ENCODE results near the gene STARD3NL.
"Not testable (repeated sequence)": the region's sequence is repeated elsewhere in the genome, so short reads cannot be mapped to it uniquely, and the experiment has no call there.

Gene STARD3NL

GRCh38 chr7:38215735-38216670 is 38.0 kb downstream of the STARD3NL start:
- FAIRE-seq (peak; percentile 84), DNase-seq (ENCODE audit: insufficient read length, low spot score) (no peak)
- no peak for TF ChIP-seq SPI1 (IDR thresholded peaks at IDR 0.05; ENCODE audit: low read depth, low read length)
- TF ChIP-seq TAF1 (IDR thresholded peaks at IDR 0.05; ENCODE audit: low read depth, low read length) = no peak
- no peak for TF ChIP-seq PAX5 (IDR thresholded peaks at IDR 0.05; ENCODE audit: insufficient read depth, low read length, severe bottlenecking)
- TF ChIP-seq POU2F2 (IDR thresholded peaks at IDR 0.05; ENCODE audit: low read depth, low read length) = no peak
- no peak for TF ChIP-seq POLR2A (IDR thresholded peaks at IDR 0.05; ENCODE audit: low read depth, low read length)
- TF ChIP-seq POLR2AphosphoS5 (IDR thresholded peaks at IDR 0.05; ENCODE audit: low read depth, low read length) = no peak

DNA sequence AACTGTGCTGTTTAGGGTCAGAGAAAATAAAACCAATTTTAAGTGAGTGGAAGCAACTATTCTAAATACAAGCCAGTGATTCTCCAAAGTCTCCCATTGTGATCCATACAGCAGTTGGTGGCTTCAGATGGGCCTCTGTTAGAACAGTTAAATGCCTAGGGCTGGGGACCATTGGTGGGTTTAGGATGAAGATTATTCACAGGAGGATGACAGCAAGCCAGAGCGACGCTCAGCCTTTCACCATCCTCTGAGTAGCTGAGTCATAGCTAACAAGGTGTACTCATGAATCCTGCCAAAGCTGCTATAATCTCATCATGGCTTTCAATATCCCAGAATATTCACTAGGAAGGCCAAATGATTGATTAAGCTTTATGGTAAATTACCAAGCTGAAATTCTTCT is 39.6 kb downstream of the STARD3NL start:
- DNase-seq (ENCODE audit: insufficient read length, low spot score) = no peak
- peak; percentile 28 for FAIRE-seq
- TF ChIP-seq TAF1 (IDR thresholded peaks at IDR 0.05; ENCODE audit: low read depth, low read length) (no peak), PAX5 (IDR thresholded peaks at IDR 0.05; ENCODE audit: insufficient read depth, low read length, severe bottlenecking) (no peak), POLR2A (IDR thresholded peaks at IDR 0.05; ENCODE audit: low read depth, low read length) (no peak), POLR2AphosphoS5 (IDR thresholded peaks at IDR 0.05; ENCODE audit: low read depth, low read length) (no peak), POU2F2 (IDR thresholded peaks at IDR 0.05; ENCODE audit: low read depth, low read length) (no peak), SPI1 (IDR thresholded peaks at IDR 0.05; ENCODE audit: low read depth, low read length) (no peak)

DNA sequence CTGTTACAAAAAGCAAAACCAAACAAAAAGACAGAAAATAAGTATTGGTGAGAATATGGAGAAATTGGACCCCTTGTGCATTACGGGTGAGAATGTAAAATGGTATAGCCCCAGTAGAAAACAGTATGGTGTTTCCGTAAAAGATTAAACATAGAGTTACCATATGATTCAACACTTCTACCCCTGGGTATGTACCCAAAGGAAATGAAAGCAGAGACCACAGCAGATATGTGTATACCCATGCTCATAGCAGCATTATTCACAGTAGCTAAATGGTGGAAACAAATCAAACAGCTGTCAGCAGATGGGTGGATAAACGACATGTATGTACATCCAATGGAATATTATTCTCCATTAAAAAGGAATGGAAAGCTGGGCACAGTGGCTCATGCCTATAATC is 42.4 kb downstream of the STARD3NL start:
- DNase-seq (ENCODE audit: insufficient read length, low spot score) (no peak), FAIRE-seq (peak; percentile 51)
- TF ChIP-seq POU2F2 (IDR thresholded peaks at IDR 0.05; ENCODE audit: low read depth, low read length) = no peak

DNA sequence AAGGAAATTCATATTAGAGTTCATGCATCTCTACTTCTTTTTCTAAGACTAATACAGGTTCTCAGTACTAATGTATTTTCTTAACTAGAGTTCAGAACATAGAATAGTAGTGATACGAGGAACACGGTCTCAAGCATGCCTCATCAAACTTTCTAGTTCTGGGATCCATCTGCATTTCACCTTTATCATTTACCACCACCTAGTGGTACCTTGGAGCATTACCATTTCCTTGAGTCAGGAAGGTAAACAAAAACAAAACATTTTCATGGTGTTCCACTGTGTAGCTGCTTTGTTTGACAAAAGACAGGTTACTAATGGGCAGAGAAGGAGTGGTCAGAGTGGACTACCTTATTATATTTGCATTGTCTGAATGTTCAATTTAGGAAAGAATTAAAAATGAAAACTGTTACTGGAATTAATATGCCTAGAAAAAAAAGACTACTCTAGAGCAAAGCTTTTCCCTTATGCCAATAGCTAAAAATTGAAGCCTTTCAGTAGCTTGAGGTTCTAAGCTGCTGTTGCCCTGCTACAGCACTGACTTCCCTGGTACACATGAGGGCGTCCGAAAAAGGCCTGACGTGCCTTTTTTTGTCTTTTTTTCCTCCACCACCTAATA is 44.5 kb downstream of the STARD3NL start:
- FAIRE-seq (peak; percentile 96), DNase-seq (ENCODE audit: insufficient read length, low spot score) (no peak)
- TF ChIP-seq POLR2A (IDR thresholded peaks at IDR 0.05; ENCODE audit: low read depth, low read length) = no peak
- no peak for TF ChIP-seq PAX5 (IDR thresholded peaks at IDR 0.05; ENCODE audit: insufficient read depth, low read length, severe bottlenecking)
- no peak for TF ChIP-seq POU2F2 (IDR thresholded peaks at IDR 0.05; ENCODE audit: low read depth, low read length)
- no peak for TF ChIP-seq POLR2AphosphoS5 (IDR thresholded peaks at IDR 0.05; ENCODE audit: low read depth, low read length)
- no peak for TF ChIP-seq TAF1 (IDR thresholded peaks at IDR 0.05; ENCODE audit: low read depth, low read length)
- TF ChIP-seq SPI1 (IDR thresholded peaks at IDR 0.05; ENCODE audit: low read depth, low read length) = no peak

GRCh38 chr7:38223306-38223705 is 45.3 kb downstream of the STARD3NL start:
- FAIRE-seq (no peak), DNase-seq (ENCODE audit: insufficient read length, low spot score) (no peak)
- no peak for TF ChIP-seq SPI1 (IDR thresholded peaks at IDR 0.05; ENCODE audit: low read depth, low read length)
- TF ChIP-seq PAX5 (IDR thresholded peaks at IDR 0.05; ENCODE audit: insufficient read depth, low read length, severe bottlenecking) = no peak
- TF ChIP-seq POLR2A (IDR thresholded peaks at IDR 0.05; ENCODE audit: low read depth, low read length) = no peak
- TF ChIP-seq POLR2AphosphoS5 (IDR thresholded peaks at IDR 0.05; ENCODE audit: low read depth, low read length) = no peak

- DNase-seq (ENCODE audit: insufficient read length, low spot score) (no peak), FAIRE-seq (no peak)
- no peak for TF ChIP-seq TAF1 (IDR thresholded peaks at IDR 0.05; ENCODE audit: low read depth, low read length)
- TF ChIP-seq POLR2A (IDR thresholded peaks at IDR 0.05; ENCODE audit: low read depth, low read length) = no peak
- TF ChIP-seq PAX5 (IDR thresholded peaks at IDR 0.05; ENCODE audit: insufficient read depth, low read length, severe bottlenecking) = no peak
- TF ChIP-seq SPI1 (IDR thresholded peaks at IDR 0.05; ENCODE audit: low read depth, low read length) = no peak
- TF ChIP-seq POLR2AphosphoS5 (IDR thresholded peaks at IDR 0.05; ENCODE audit: low read depth, low read length) = no peak
- no peak for TF ChIP-seq POU2F2 (IDR thresholded peaks at IDR 0.05; ENCODE audit: low read depth, low read length)
Measured at GRCh38 chr7:38224392-38224791, 46.3 kb downstream of the STARD3NL start.

DNA sequence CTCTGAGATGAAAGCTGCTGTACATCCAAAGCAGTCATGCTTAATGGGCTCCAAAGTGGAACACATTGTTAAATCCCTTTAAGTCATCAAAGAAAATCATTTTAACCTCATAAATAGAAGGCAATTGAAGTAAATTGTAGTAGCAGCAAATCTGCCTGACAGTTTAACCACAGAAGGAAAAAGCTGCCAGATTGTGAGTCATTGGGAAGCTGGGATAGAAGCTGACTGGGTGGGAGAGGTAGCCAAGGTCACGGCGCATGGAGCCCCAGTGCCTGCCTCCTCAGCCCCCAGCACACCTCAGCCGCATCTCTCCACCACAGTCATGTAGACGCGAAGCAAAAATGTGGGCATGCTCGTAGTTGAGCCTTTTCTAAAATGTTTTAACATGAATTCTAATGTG is 51.3 kb downstream of the STARD3NL start:
- DNase-seq (ENCODE audit: insufficient read length, low spot score) (no peak), FAIRE-seq (peak; percentile 23)
- TF ChIP-seq SPI1 (IDR thresholded peaks at IDR 0.05; ENCODE audit: low read depth, low read length) = no peak
- no peak for TF ChIP-seq POLR2AphosphoS5 (IDR thresholded peaks at IDR 0.05; ENCODE audit: low read depth, low read length)

DNA sequence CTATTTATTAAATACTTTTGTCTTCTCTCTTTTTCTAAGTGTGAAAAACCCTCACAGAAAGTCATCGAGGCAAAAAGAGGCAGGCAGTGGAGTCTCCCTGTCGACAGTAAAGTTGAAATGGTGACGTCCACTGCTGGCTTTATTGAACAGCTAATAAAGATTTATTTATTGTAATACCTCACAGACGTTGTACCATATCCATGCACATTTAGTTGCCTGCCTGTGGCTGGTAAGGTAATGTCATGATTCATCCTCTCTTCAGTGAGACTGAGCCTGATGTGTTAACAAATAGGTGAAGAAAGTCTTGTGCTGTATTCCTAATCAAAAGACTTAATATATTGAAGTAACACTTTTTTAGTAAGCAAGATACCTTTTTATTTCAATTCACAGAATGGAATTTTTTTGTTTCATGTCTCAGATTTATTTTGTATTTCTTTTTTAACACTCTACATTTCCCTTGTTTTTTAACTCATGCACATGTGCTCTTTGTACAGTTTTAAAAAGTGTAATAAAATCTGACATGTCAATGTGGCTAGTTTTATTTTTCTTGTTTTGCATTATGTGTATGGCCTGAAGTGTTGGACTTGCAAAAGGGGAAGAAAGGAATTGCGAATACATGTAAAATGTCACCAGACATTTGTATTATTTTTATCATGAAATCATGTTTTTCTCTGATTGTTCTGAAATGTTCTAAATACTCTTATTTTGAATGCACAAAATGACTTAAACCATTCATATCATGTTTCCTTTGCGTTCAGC is 52.0 kb downstream of the STARD3NL start:
- TF ChIP-seq SPI1 (IDR thresholded peaks at IDR 0.05; ENCODE audit: low read depth, low read length) = no peak
- TF ChIP-seq POLR2AphosphoS5 (IDR thresholded peaks at IDR 0.05; ENCODE audit: low read depth, low read length) = no peak
- no peak for TF ChIP-seq POLR2A (IDR thresholded peaks at IDR 0.05; ENCODE audit: low read depth, low read length)
- FAIRE-seq = no peak

DNA sequence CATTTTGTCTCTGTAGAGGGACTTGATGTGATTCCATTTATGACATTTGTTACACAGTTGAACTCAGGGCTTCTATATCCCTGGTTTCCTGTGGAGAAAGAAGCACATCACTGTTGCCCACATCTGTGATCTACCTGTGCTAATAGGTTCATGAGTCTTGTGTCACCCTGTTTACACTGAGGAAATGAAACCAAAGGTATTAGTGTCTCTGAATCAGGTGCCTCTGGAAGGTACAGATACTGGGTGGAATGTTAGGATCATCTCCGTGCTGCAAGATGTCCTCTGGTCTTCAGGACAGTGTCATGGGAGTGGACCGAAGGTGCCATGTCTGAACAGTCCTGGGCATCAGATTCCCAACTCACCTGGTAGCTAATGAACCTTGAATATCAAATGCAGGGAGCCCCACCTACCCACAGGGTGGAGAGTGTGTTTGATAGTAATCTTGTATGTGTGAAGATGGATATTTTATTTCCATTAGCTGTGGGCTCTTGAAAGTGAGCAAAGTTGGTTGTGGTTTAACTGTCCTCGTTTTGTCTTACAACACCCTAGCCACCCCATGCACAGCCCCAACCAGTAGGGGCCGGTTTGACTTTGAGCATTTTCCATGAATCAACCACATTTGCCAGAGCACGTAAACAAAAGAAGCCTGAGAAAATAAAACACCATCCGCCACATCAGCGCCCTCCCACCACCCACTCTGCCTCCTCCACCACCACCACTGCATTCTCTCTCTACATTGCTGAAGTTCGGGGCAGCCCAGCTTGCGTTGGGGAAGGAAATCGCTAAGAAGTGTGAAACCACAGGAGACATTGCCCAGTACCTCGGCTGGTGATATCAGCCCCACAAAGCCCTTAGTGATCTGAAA is 54.7 kb downstream of the STARD3NL start:
- FAIRE-seq (peak; percentile 96), DNase-seq (ENCODE audit: insufficient read length, low spot score) (no peak)
- TF ChIP-seq POLR2AphosphoS5 (IDR thresholded peaks at IDR 0.05; ENCODE audit: low read depth, low read length) (no peak), SPI1 (IDR thresholded peaks at IDR 0.05; ENCODE audit: low read depth, low read length) (peak; percentile 69), TAF1 (IDR thresholded peaks at IDR 0.05; ENCODE audit: low read depth, low read length) (no peak), POLR2A (IDR thresholded peaks at IDR 0.05; ENCODE audit: low read depth, low read length) (no peak)

More for the DNA sequence above, 52.0 kb downstream of the STARD3NL start:
- DNase-seq (ENCODE audit: insufficient read length, low spot score) = no peak

GRCh38 chr7:38234759-38235158 is 56.7 kb downstream of the STARD3NL start:
- FAIRE-seq; DNase-seq (ENCODE audit: insufficient read length, low spot score): not testable (repeated sequence)
